ENCODE data around the gene EFCAB9.
"Not testable (repeated sequence)": the region's sequence is repeated elsewhere in the genome, so short reads cannot be mapped to it uniquely, and the experiment has no call there.

Gene EFCAB9

GRCh38 chr5:172182291-172182690, 11.7 kb upstream of the EFCAB9 start:
- H3K9ac ChIP-seq (ENCODE audit: low read depth, low read length): no peak overlapping the region
- peaks cover 3% of the 10 kb centered on the region for H3K36me3 ChIP-seq (ENCODE audit: control insufficient read depth, insufficient read depth, low read length)
- H3K27me3 ChIP-seq (ENCODE audit: control insufficient read depth, insufficient read depth, low read length): no peaks in the 10 kb centered on the region
- peaks cover 20% of the 10 kb centered on the region for H3K4me1 ChIP-seq (ENCODE audit: control insufficient read depth, insufficient read depth, low read length)
- H3K9me3 ChIP-seq (ENCODE audit: control insufficient read depth, insufficient read depth, low read length): no peaks in the 10 kb centered on the region
- H3K4me3 ChIP-seq (ENCODE audit: low read depth, low read length): no peak overlapping the region

- Histone ChIP-seq H3K27me3 (ENCODE audit: control insufficient read depth, insufficient read depth, low read length) (no peaks in the 10 kb centered on the region), H3K36me3 (ENCODE audit: control insufficient read depth, insufficient read depth, low read length) (peaks cover 3% of the 10 kb centered on the region), H3K9ac (ENCODE audit: low read depth, low read length) (peak overlapping the region; percentile 37), H3K4me1 (ENCODE audit: control insufficient read depth, insufficient read depth, low read length) (peaks cover 13% of the 10 kb centered on the region), H3K4me3 (ENCODE audit: low read depth, low read length) (no peak overlapping the region), H3K9me3 (ENCODE audit: control insufficient read depth, insufficient read depth, low read length) (no peaks in the 10 kb centered on the region)
Observed at GRCh38 chr5:172183881-172184280, 10.1 kb upstream of the EFCAB9 start.

GRCh38 chr5:172185096-172185461, 8.9 kb upstream of the EFCAB9 start:
- no peak overlapping the region for H3K4me3 ChIP-seq (ENCODE audit: low read depth, low read length)
- peak overlapping the region; percentile 12 for H3K9ac ChIP-seq (ENCODE audit: low read depth, low read length)
- peaks cover 4% of the 10 kb centered on the region for H3K4me1 ChIP-seq (ENCODE audit: control insufficient read depth, insufficient read depth, low read length)
- no peaks in the 10 kb centered on the region for H3K9me3 ChIP-seq (ENCODE audit: control insufficient read depth, insufficient read depth, low read length)
- peaks cover 2% of the 10 kb centered on the region for H3K27me3 ChIP-seq (ENCODE audit: control insufficient read depth, insufficient read depth, low read length)
- H3K36me3 ChIP-seq (ENCODE audit: control insufficient read depth, insufficient read depth, low read length): peaks cover 3% of the 10 kb centered on the region

- H3K4me3 ChIP-seq (ENCODE audit: low read depth, low read length): peak overlapping the region; percentile 91
- H3K9ac ChIP-seq (ENCODE audit: low read depth, low read length): peak overlapping the region; percentile 47
- no peaks in the 10 kb centered on the region for H3K9me3 ChIP-seq (ENCODE audit: control insufficient read depth, insufficient read depth, low read length)
- H3K4me1 ChIP-seq (ENCODE audit: control insufficient read depth, insufficient read depth, low read length): peaks cover 4% of the 10 kb centered on the region
- H3K27me3 ChIP-seq (ENCODE audit: control insufficient read depth, insufficient read depth, low read length): peaks cover 2% of the 10 kb centered on the region
- H3K36me3 ChIP-seq (ENCODE audit: control insufficient read depth, insufficient read depth, low read length): peaks cover 3% of the 10 kb centered on the region
Observed at GRCh38 chr5:172186114-172186695, 7.8 kb upstream of the EFCAB9 start.

- peak overlapping the region; percentile 91 for H3K4me3 ChIP-seq (ENCODE audit: low read depth, low read length)
- peak overlapping the region; percentile 60 for H3K9ac ChIP-seq (ENCODE audit: low read depth, low read length)
- H3K4me1 ChIP-seq (ENCODE audit: control insufficient read depth, insufficient read depth, low read length): peaks cover 4% of the 10 kb centered on the region
- H3K9me3 ChIP-seq (ENCODE audit: control insufficient read depth, insufficient read depth, low read length): no peaks in the 10 kb centered on the region
- H3K36me3 ChIP-seq (ENCODE audit: control insufficient read depth, insufficient read depth, low read length): peaks cover 3% of the 10 kb centered on the region
- H3K27me3 ChIP-seq (ENCODE audit: control insufficient read depth, insufficient read depth, low read length): peaks cover 2% of the 10 kb centered on the region
Observed at GRCh38 chr5:172187118-172188032, 6.6 kb upstream of the EFCAB9 start.

GRCh38 chr5:172188033-172188892, 5.7 kb upstream of the EFCAB9 start, which contains the start of gene STK10:
TSS of gene STK10 (minus strand) at chr5:172188224. CDS start at chr5:172188042, 182 bp downstream.
- peaks cover 4% of the 10 kb centered on the region for H3K4me1 ChIP-seq (ENCODE audit: control insufficient read depth, insufficient read depth, low read length)
- peak within 1 kb of the TSS; percentile 91 for H3K4me3 ChIP-seq (ENCODE audit: low read depth, low read length)
- H3K27me3 ChIP-seq (ENCODE audit: control insufficient read depth, insufficient read depth, low read length): peaks cover 2% of the 10 kb centered on the region
- H3K36me3 ChIP-seq (ENCODE audit: control insufficient read depth, insufficient read depth, low read length): peaks cover 3% of the 10 kb centered on the region
- peak within 1 kb of the TSS; percentile 60 for H3K9ac ChIP-seq (ENCODE audit: low read depth, low read length)
- H3K9me3 ChIP-seq (ENCODE audit: control insufficient read depth, insufficient read depth, low read length): no peaks in the 10 kb centered on the region

- peaks cover 4% of the 10 kb centered on the region for H3K4me1 ChIP-seq (ENCODE audit: control insufficient read depth, insufficient read depth, low read length)
- H3K9me3 ChIP-seq (ENCODE audit: control insufficient read depth, insufficient read depth, low read length): no peaks in the 10 kb centered on the region
- H3K27me3 ChIP-seq (ENCODE audit: control insufficient read depth, insufficient read depth, low read length): peaks cover 2% of the 10 kb centered on the region
- H3K4me3 ChIP-seq (ENCODE audit: low read depth, low read length): peak overlapping the region; percentile 91
- peaks cover 3% of the 10 kb centered on the region for H3K36me3 ChIP-seq (ENCODE audit: control insufficient read depth, insufficient read depth, low read length)
- no peak overlapping the region for H3K9ac ChIP-seq (ENCODE audit: low read depth, low read length)
Observed at GRCh38 chr5:172188893-172189692, 4.9 kb upstream of the EFCAB9 start.

GRCh38 chr5:172189693-172190296, 4.2 kb upstream of the EFCAB9 start:
- Histone ChIP-seq H3K27me3 (ENCODE audit: control insufficient read depth, insufficient read depth, low read length) (peaks cover 2% of the 10 kb centered on the region), H3K9me3 (ENCODE audit: control insufficient read depth, insufficient read depth, low read length) (no peaks in the 10 kb centered on the region), H3K36me3 (ENCODE audit: control insufficient read depth, insufficient read depth, low read length) (no peaks in the 10 kb centered on the region), H3K9ac (ENCODE audit: low read depth, low read length) (no peak overlapping the region), H3K4me1 (ENCODE audit: control insufficient read depth, insufficient read depth, low read length) (peaks cover 4% of the 10 kb centered on the region), H3K4me3 (ENCODE audit: low read depth, low read length) (peak overlapping the region; percentile 91)

- Histone ChIP-seq H3K36me3 (ENCODE audit: control insufficient read depth, insufficient read depth, low read length) (no peaks in the 10 kb centered on the region), H3K27me3 (ENCODE audit: control insufficient read depth, insufficient read depth, low read length) (no peaks in the 10 kb centered on the region), H3K9ac (ENCODE audit: low read depth, low read length) (no peak overlapping the region), H3K9me3 (ENCODE audit: control insufficient read depth, insufficient read depth, low read length) (no peaks in the 10 kb centered on the region), H3K4me3 (ENCODE audit: low read depth, low read length) (no peak overlapping the region), H3K4me1 (ENCODE audit: control insufficient read depth, insufficient read depth, low read length) (no peaks in the 10 kb centered on the region)
Observed at GRCh38 chr5:172194985-172195774, 1.2 kb downstream of the EFCAB9 start.

- not testable (repeated sequence) for H3K36me3 ChIP-seq (ENCODE audit: control insufficient read depth, insufficient read depth, low read length); H3K9ac ChIP-seq (ENCODE audit: low read depth, low read length); H3K27me3 ChIP-seq (ENCODE audit: control insufficient read depth, insufficient read depth, low read length); H3K4me3 ChIP-seq (ENCODE audit: low read depth, low read length); H3K4me1 ChIP-seq (ENCODE audit: control insufficient read depth, insufficient read depth, low read length); H3K9me3 ChIP-seq (ENCODE audit: control insufficient read depth, insufficient read depth, low read length)
Observed at GRCh38 chr5:172197775-172198174, 3.8 kb downstream of the EFCAB9 start.

Data from iPS-15b (cell line).